Measurements from ENCODE around the gene CD300LF.

GRCh38 chr17:74731347-74731605, 18.6 kb upstream of the CD300LF start:
- TF ChIP-seq SUZ12 (IDR thresholded peaks at IDR 0.05; ENCODE audit: extremely low read depth, insufficient read depth, insufficient read length) (no peak), ZNF274 (IDR thresholded peaks at IDR 0.05; ENCODE audit: low read depth, low read length) (no peak)
